GM21786 (cell line): ENCODE data around the gene HDAC5.
"Not testable (repeated sequence)": the region's sequence is repeated elsewhere in the genome, so short reads cannot be mapped to it uniquely, and the experiment has no call there.

ENCODE experiments used
- ATAC-seq: cut with Tn5 transposase; IDR thresholded peaks from one replicate; pipeline ENCODE4 v1.9.1; 2021; ENCODE audit not compliant: unreplicated experiment

HDAC5 gene

GRCh38 chr17:44133918-44134476 is 10.6 kb upstream of the HDAC5 start:
- ATAC-seq = no peak

- ATAC-seq = no peak
Measured at GRCh38 chr17:44132275-44132821, 8.9 kb upstream of the HDAC5 start.

GRCh38 chr17:44131372-44131771 is 7.9 kb upstream of the HDAC5 start:
- not testable (repeated sequence) for ATAC-seq

GRCh38 chr17:44130693-44131349 is 7.4 kb upstream of the HDAC5 start:
- no peak for ATAC-seq

- ATAC-seq = no peak
Measured at GRCh38 chr17:44128383-44128782, 4.9 kb upstream of the HDAC5 start.

- no peak for ATAC-seq
Measured at GRCh38 chr17:44124118-44124438, 637 bp upstream of the HDAC5 start.

GRCh38 chr17:44122816-44123355 is 555 bp downstream of the HDAC5 start:
- ATAC-seq = peak; percentile 16

- no peak for ATAC-seq
Measured at GRCh38 chr17:44121997-44122815, 1.2 kb downstream of the HDAC5 start.

- ATAC-seq = no peak
Measured at GRCh38 chr17:44120851-44121605, 2.4 kb downstream of the HDAC5 start.

- not testable (repeated sequence) for ATAC-seq
Measured at GRCh38 chr17:44120281-44120680, 3.2 kb downstream of the HDAC5 start.

- ATAC-seq = no peak
Measured at GRCh38 chr17:44119798-44120197, 3.6 kb downstream of the HDAC5 start.

- no peak for ATAC-seq
Measured at GRCh38 chr17:44119062-44119461, 4.4 kb downstream of the HDAC5 start.

- no peak for ATAC-seq
Measured at GRCh38 chr17:44118427-44119050, 4.9 kb downstream of the HDAC5 start.

- ATAC-seq = no peak
Measured at GRCh38 chr17:44117351-44117750, 6.1 kb downstream of the HDAC5 start.

GRCh38 chr17:44115585-44116415 is 7.6 kb downstream of the HDAC5 start:
- no peak for ATAC-seq

GRCh38 chr17:44113868-44114840 is 9.3 kb downstream of the HDAC5 start:
- ATAC-seq = no peak

- no peak for ATAC-seq
Measured at GRCh38 chr17:44113382-44113781, 10.1 kb downstream of the HDAC5 start.
